Natural killer cell (primary cell): ENCODE data around the gene HDAC4. TPM values are rescaled to one million over a fixed set of nuclear protein-coding genes. Genes with fewer than 3 reads are reported as not detected.

ENCODE experiments used
- ATAC-seq, 3 donors: fragments of 150-1000 bp in 2 of 3; fragments of 200-7000 bp in 1 of 3; cut with Tn5 transposase; 1 replicate in 1 of 3; 2 replicates in 2 of 3; pipeline ENCODE4 v1.10.0; 2021; ENCODE audit warnings: mild to moderate bottlenecking in 2 of 3, moderate library complexity in 2 of 3
- DNase-seq, 2 donors: peaks; one replicate each; pipeline versions ENCODE4 v3.0.0 to v3.0.0-alpha.2; 2013 to 2021; ENCODE audit warnings: mixed read lengths in 1 of 2
- H3K27ac ChIP-seq: one replicate; pipeline ENCODE4 v1.5.1; 2013; ENCODE audit warnings: mild to moderate bottlenecking, low read length
- H3K27me3 ChIP-seq: one replicate; pipeline ENCODE4 v1.6.1; 2013; ENCODE audit warnings: low read length; ENCODE audit not compliant: control insufficient read depth, insufficient read depth
- H3K36me3 ChIP-seq: one replicate; pipeline ENCODE4 v1.6.1; 2013; ENCODE audit warnings: low read length; ENCODE audit not compliant: control insufficient read depth, insufficient read depth
- H3K4me1 ChIP-seq: one replicate; pipeline ENCODE4 v1.6.1; 2013; ENCODE audit warnings: low read length; ENCODE audit not compliant: control insufficient read depth, insufficient read depth
- H3K4me3 ChIP-seq: one replicate; pipeline ENCODE4 v1.5.1; 2013; ENCODE audit warnings: low read length
- H3K9me3 ChIP-seq: one replicate; pipeline ENCODE4 v1.6.1; 2013; ENCODE audit warnings: low read length; ENCODE audit not compliant: control insufficient read depth, insufficient read depth
- H3K27ac Mint-ChIP-seq, 2 donors: one replicate each; pipeline ENCODE4 v1.8.0; 2022; ENCODE audit warnings: mild to moderate bottlenecking in 2 of 2, mixed read lengths in 2 of 2, moderate library complexity in 1 of 2
- H3K27me3 Mint-ChIP-seq, 2 donors: one replicate each; pipeline ENCODE4 v1.8.0; 2022; ENCODE audit warnings: low read depth in 2 of 2, mixed read lengths in 2 of 2
- H3K36me3 Mint-ChIP-seq: one replicate; pipeline ENCODE4 v1.8.0; 2022; ENCODE audit warnings: mixed read lengths
- H3K4me1 Mint-ChIP-seq, 2 donors: one replicate each; pipeline ENCODE4 v1.8.0; 2022; ENCODE audit warnings: mixed read lengths in 2 of 2
- H3K4me3 Mint-ChIP-seq: one replicate; pipeline ENCODE4 v1.8.0; 2022; ENCODE audit warnings: mild to moderate bottlenecking, moderate library complexity, mixed read lengths
- H3K9me3 Mint-ChIP-seq, 2 donors: one replicate each; pipeline ENCODE4 v1.8.0; 2022; ENCODE audit warnings: mixed read lengths in 2 of 2
- WGBS: methylation state at CpG from one replicate; pipeline ENCODE4 v1.1.7; 2013; ENCODE audit warnings: missing lambda C conversion rate; ENCODE audit not compliant: insufficient coverage; 5-methylcytosine and 5-hydroxymethylcytosine counted together
- intact Hi-C: fragments of 100-400 bp; cut with micrococcal nuclease; formaldehyde crosslinking; loops from one replicate; pipeline ENCODE4 v1.14.2; 2022
- total RNA-seq, 4 donors: library from RNA; stranded (reverse); fragments of 120-200 nt in 1 of 4; gene quantifications; one replicate each; pipeline versions ENCODE4 v1.2.3 to v1.2.4, GENCODE V29; 2013 to 2022
- TF ChIP-seq, protein P1 (sequence below): fragments of 200-600 bp; IDR thresholded peaks from one replicate; pipeline ENCODE4 v1.8.0; 2022; ENCODE audit warnings: antibody characterized with exemption

The HDAC4 gene
- total RNA-seq, 3 donors from 2014 or later (not counting 1 experiment from before 2014, with no cell fraction given), result 74.9 to 105 (median 100) TPM

DNA sequence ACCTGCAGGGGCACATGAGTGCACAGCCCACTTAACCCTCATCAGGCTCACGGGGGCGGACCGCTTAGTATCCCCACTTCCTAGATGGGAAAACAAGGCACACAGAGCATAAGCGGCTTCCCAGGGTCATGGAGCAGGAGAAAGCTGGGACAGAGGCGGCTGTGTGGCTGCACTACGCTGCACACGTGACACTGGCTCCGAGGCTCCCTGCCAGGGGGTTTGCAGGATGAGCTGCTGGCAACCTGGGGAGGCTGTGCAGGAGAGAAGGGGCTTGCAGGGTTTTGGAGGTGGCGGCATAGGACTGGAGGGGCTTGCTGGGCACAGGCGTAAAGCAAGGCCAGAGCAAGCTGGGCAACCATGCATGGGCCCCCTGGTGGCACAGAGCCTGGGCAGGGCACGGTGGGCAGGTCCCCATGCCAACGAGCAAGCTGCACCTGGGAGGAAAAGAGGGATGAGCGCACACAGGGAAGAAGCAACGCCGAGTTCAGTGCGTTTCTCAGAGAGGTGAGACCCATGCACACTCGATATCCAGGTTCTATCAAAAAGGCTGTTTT lies 268.6 kb downstream of the HDAC4 start:
- ATAC-seq, result no peak
- Mint-ChIP-seq H3K9me3 (no peaks in the 10 kb centered on the region), H3K4me3 (no peak overlapping the region), H3K27me3 (peaks cover 0 to 8% of the 10 kb centered on the region in 2 donors), H3K4me1 (peaks cover 14 to 16% of the 10 kb centered on the region in 2 donors), H3K36me3 (peaks cover 26% of the 10 kb centered on the region), H3K27ac (no peak overlapping the region)
- no peaks in the 10 kb centered on the region for H3K9me3 ChIP-seq
- TF ChIP-seq, protein P1, sequence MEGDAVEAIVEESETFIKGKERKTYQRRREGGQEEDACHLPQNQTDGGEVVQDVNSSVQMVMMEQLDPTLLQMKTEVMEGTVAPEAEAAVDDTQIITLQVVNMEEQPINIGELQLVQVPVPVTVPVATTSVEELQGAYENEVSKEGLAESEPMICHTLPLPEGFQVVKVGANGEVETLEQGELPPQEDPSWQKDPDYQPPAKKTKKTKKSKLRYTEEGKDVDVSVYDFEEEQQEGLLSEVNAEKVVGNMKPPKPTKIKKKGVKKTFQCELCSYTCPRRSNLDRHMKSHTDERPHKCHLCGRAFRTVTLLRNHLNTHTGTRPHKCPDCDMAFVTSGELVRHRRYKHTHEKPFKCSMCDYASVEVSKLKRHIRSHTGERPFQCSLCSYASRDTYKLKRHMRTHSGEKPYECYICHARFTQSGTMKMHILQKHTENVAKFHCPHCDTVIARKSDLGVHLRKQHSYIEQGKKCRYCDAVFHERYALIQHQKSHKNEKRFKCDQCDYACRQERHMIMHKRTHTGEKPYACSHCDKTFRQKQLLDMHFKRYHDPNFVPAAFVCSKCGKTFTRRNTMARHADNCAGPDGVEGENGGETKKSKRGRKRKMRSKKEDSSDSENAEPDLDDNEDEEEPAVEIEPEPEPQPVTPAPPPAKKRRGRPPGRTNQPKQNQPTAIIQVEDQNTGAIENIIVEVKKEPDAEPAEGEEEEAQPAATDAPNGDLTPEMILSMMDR, result no peak
- intact Hi-C loops, result no loop called here
- 97% methylated on average over 17 of the region's 17 CpGs for WGBS
- H3K27ac ChIP-seq, result no peak overlapping the region
- no peak for DNase-seq
- no peaks in the 10 kb centered on the region for H3K27me3 ChIP-seq
- no peak overlapping the region for H3K4me3 ChIP-seq
- peaks cover 66% of the 10 kb centered on the region for H3K36me3 ChIP-seq
- H3K4me1 ChIP-seq, result peaks cover 8% of the 10 kb centered on the region

DNA sequence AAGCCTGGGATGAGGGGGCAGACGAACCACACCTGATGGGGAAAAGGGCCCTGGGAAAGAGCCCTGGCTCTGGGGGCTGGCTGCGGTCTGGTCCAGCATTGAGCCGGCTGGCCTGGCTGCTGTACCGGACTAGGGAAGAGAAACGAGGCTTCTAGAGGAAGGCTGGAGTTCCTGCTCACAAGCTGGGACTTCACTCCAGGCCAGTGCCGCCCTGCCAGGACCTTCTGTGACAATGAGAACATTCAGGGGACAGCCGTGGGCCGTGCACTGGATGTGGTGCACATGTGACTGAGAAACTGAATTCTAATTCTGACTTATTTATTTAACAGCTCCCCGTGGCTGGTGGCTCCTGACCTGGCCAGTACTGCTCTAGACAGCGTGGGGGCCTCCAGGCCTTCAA lies 269.3 kb downstream of the HDAC4 start:
- DNase-seq, result no peak
- WGBS, result 96% methylated on average over 10 of the region's 10 CpGs

DNA sequence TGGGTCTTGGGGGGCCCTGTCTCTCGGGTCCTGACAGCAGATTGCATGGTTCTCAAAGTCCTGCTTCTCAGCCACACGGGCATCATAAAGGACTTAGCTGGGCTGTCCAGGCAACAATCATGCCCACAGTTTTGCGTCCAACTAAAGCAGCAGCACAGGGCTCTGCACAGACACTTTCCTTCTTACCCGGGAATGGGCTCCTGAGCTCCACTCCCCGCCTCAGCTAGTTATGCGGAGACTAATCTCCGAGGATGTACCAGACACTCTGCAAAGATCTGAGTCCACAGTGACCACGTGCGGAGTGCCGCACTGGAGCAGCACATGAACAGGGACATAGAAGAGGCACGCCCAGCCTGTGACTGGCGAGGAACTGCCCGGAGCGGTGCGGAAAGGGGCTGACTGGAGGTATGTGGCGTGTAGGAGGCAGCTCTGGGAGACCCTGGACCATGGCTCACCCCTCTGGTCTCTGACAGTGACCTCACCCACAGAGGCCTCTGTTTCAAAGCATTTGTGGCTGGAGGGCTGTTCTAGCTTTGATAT lies 270.0 kb downstream of the HDAC4 start:
- DNase-seq, result no peak
- no peak overlapping the region for H3K27ac ChIP-seq
- intact Hi-C loops, result no loop called here
- no peaks in the 10 kb centered on the region for H3K9me3 Mint-ChIP-seq
- H3K4me3 ChIP-seq, result no peak overlapping the region
- WGBS, result 98% methylated on average over 16 of the region's 16 CpGs
- H3K9me3 ChIP-seq, result no peaks in the 10 kb centered on the region
- no peaks in the 10 kb centered on the region for H3K4me1 ChIP-seq
- H3K4me1 Mint-ChIP-seq, result peaks cover under 1 to 4% of the 10 kb centered on the region in 2 donors
- no peak overlapping the region for H3K4me3 Mint-ChIP-seq
- TF ChIP-seq, protein P1, result no peak
- H3K27ac Mint-ChIP-seq, result no peak overlapping the region
- peaks cover 26% of the 10 kb centered on the region for H3K36me3 Mint-ChIP-seq
- no peak for ATAC-seq
- H3K27me3 Mint-ChIP-seq, result peaks cover 0 to 4% of the 10 kb centered on the region in 2 donors
- no peaks in the 10 kb centered on the region for H3K27me3 ChIP-seq
- peaks cover 70% of the 10 kb centered on the region for H3K36me3 ChIP-seq

More for the DNA sequence above, 269.3 kb downstream of the HDAC4 start:
- Histone ChIP-seq H3K36me3 (peaks cover 70% of the 10 kb centered on the region), H3K4me1 (peaks cover under 1% of the 10 kb centered on the region), H3K27me3 (no peaks in the 10 kb centered on the region), H3K9me3 (no peaks in the 10 kb centered on the region), H3K4me3 (no peak overlapping the region), H3K27ac (no peak overlapping the region)
- Mint-ChIP-seq H3K9me3 (no peaks in the 10 kb centered on the region), H3K4me1 (peaks cover 7 to 9% of the 10 kb centered on the region in 2 donors), H3K27ac (no peak overlapping the region), H3K4me3 (no peak overlapping the region), H3K27me3 (peaks cover 0 to 7% of the 10 kb centered on the region in 2 donors), H3K36me3 (peaks cover 26% of the 10 kb centered on the region)
- intact Hi-C loops, result no loop called here
- TF ChIP-seq, protein P1, result no peak
- ATAC-seq, result no peak

DNA sequence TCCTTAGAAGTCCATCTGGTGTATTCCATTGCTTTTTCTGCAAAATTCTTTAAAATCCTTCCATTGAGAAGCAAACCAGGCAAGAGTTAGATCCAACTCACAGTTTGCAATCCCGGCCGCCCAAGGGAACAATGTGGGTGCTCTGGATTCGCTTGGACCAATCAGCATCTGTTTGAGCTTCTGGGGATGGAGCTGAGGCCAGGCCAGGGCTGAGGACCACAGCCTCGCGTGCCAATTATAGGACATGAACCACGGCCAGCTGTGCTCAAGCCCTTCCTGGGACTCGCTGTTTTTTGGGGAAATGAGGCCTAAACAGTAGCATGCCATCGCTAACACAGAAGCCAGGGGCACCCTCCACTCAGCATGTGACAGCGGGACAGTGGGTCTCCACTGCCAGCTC lies 270.8 kb downstream of the HDAC4 start:
- ATAC-seq (no peak), DNase-seq (no peak)
- Histone ChIP-seq H3K27ac (no peak overlapping the region), H3K36me3 (peaks cover 78% of the 10 kb centered on the region), H3K9me3 (no peaks in the 10 kb centered on the region), H3K4me3 (no peak overlapping the region), H3K27me3 (no peaks in the 10 kb centered on the region), H3K4me1 (no peaks in the 10 kb centered on the region)
- H3K9me3 Mint-ChIP-seq, result no peaks in the 10 kb centered on the region
- H3K36me3 Mint-ChIP-seq, result peaks cover 27% of the 10 kb centered on the region
- no peaks in the 10 kb centered on the region for H3K4me1 Mint-ChIP-seq
- WGBS, result 92% methylated on average over 9 of the region's 9 CpGs
- TF ChIP-seq, protein P1, result no peak
- H3K27ac Mint-ChIP-seq, result no peak overlapping the region
- peaks cover 0 to 1% of the 10 kb centered on the region in 2 donors for H3K27me3 Mint-ChIP-seq
- intact Hi-C loops, result no loop called here
- no peak overlapping the region for H3K4me3 Mint-ChIP-seq
